Anterior cingulate cortex (tissue), 58 donors: ENCODE data around the gene WNT11.

Experiments
- DNase-seq, 58 donors: peaks; one replicate each; lab custom pipeline; 2025; lab: John Stamatoyannopoulos, UW

WNT11 gene

DNA sequence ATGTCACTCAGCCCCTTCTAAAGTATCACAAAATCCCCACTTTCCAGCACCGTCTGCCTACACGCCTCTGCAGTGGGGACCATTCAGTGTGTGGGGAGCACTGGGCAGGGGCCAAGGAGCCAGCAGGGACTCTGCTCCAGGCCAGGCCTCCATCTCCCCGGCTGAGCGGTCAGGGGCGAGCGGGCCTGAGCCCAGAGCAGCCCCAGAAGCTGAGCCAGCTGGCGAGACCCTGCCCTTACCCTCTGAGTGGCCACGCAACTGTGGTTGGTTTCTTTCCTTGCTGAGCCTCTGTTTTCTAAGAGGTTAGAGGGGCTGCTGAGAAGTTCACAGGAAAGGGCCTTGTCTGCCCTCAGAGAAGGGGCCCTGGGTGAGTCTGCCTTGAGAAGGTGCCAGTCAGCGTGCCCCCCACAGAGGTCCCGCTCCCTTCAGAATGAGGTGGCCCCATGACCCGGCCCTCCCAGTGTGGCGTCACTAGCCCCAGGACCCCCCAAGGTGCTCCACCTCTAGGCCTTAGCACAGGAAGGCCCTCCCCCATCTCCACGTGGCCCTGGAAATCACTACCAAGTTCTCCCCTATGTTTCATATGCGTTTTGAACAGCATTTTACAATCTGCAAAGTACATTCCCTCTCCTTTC, 46.9 kb downstream of the WNT11 start:
- no peak for DNase-seq

DNA sequence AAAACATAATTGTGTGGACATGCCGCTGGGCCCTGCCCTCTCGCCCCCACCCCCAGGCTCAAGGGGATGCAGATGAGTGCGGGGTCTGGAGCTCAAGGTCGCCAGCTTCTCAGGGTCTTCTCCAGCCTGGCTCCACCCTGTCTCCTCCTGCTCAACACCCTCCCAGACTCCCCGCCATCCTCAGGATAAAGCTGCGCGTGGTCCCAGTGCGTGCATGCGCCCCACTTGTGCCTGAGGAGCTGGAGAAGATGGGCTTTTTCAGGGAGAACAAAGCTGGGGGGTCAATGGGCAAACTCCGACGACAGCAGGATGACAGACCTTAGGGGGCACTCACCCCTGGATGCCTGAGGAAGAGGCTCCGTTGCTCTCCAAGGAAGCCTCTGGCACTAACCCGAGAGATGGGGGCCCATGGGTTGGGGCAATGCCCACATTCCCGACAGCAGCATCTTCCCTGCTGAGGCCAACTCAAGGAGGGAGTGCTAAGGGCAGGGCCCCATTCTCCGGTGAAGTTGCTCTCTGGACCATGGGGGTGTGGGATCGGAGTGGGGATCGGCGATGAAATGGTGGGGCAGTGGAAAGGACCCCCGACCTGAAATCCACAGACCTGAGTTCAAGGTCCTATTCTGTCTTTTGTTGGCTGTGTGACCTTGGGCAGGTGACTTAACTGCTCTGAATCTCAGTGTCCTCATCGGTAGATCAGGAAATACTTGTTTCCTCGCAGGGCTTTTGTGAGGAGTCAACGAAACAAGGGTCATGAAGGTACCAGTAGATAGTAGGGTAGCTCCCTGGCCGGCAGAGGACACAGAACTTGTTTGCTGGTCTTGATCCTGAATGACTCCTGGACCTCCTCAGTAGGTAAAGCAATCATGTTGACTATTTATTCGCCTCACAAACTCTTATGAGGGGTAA, 47.7 kb downstream of the WNT11 start:
- no peak for DNase-seq

- DNase-seq = no peak
Observed at GRCh38 chr11:76157891-76158290, 48.4 kb downstream of the WNT11 start.

DNA sequence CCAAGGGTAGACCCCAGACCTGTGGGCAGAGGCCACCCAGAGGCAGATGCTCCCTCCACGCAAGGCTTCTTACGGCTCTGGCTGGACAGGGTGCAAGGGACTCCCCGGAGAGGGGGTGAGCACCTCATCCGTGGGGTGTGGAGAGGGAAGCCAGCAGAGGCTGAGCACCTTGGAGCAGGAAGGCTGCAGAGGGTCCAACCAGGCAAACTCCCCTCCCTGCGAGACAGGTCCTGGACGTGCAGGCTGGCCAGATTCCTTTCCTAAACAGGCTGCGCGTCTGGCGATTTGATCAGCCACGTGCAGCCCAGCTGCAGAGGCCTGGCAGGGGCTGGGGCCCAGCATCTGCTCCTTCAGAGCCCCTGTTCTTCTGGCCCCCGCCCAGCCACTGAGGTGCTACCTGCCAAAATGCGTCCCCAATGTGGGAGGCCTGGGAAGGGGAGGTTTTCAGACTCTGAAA, 49.3 kb downstream of the WNT11 start:
- no peak for DNase-seq

GRCh38 chr11:76155500-76156227, 50.6 kb downstream of the WNT11 start:
- no peak for DNase-seq

GRCh38 chr11:76153571-76153923, 52.8 kb downstream of the WNT11 start:
- DNase-seq = no peak

GRCh38 chr11:76152741-76153570, 53.3 kb downstream of the WNT11 start:
- no peak for DNase-seq

- peak in 56 of 58 donors; percentile 5 to 85 (median 60) for DNase-seq
Observed at GRCh38 chr11:76152086-76152681, 54.1 kb downstream of the WNT11 start.

- no peak for DNase-seq
Observed at GRCh38 chr11:76151556-76152085, 54.7 kb downstream of the WNT11 start.

GRCh38 chr11:76150141-76150540, 56.2 kb downstream of the WNT11 start:
- DNase-seq = no peak

GRCh38 chr11:76149713-76150112, 56.6 kb downstream of the WNT11 start:
- DNase-seq = no peak

DNA sequence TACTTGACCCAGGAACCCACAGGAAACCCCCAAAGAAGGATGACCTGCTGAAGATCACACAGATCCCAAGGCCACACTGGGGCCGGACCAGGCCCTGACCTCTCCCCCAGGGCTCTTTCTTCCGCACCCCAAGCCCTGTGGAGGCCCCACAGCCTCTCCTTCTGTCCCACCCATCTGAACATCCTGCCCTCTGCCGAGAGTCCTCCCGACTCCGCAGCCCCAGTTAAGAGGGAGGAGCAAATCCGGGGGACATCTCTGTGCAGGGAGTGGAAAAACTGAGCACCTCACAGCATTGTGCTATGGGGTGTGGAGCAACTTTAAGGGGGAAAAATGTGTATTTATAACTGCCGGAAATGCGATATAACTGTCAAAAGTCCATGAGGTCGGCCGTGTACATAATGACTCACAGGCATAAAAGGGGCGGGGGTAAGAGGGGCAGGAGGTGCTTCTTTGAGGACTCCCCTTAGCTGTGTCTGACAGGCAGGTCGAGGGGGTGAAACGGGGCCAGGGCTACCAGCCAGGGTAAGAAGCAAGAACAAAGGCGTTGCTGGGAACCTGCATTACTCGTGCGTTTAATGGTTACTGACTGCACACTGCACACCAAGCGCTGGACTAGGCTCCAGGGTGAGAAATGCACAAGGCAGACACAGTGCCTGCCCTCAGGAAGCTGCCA, 57.2 kb downstream of the WNT11 start:
- DNase-seq = no peak

DNA sequence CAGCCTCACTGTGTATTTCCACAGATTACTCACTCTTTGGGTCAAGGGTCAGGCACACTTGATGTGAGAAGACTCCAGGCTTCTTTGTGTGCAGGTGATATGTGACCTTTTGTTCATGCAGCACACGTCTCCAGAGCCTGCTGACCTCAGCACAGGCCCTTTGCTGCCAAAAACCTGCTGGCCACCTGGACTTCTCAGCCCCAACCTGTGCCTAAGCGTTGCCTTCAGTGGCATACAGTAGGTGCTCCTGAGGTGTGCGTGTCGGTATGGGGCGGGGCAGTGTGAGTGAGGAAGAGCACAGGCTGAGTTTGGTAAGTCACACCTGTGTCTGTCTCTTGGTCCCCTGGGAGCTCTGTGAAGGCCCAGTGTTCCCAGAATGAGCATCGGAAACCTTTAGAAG, 58.1 kb downstream of the WNT11 start:
- DNase-seq = no peak

DNA sequence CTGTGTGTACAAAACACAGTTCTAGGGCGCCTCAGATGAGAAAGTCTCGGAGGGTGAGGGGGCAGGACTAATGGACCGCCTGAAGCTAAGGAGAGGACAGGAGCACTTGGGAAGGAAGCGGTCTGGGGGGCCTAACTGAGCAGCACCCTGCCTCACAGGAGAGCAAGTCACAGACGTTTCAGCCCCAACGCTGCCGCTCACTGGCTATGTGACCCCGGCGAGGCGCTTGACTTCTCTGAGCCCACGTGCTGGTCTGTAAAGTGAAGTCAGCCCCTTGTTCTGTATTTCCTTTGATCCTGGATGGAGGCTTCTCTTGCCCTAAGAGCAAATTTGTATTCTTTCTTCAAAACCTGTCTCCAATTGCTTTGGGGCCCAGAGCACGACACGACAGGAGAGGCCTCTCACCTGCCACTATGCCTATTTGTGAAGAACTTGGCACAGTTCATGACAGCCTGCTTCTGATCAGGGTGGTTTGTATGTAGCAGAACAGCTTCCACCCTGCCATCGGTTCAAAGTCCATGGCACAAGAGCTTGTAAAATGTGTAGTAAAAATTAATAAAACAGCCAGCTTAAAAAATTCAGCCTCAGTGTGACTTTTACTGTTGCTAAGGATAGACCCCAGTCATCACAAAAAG, 59.1 kb downstream of the WNT11 start:
- no peak for DNase-seq

DNA sequence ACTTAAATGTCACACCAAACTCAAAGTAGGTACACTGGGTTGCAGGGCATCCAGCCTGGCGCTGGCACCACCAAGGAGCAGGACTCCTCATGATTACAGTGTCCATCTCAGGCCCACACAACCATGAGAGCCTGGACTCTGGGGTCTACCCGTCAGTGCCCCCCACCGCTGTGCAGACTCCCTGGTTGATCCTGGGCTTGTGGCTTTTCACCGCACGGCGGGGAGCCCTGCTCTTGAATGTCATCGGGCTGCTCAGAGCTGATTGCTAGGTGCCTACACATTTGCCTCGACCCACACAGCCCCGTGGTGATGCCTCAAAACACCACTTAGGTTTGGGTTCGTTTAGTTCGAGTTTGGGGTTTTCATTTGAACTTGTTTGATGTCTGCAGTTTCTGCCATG, 63.0 kb downstream of the WNT11 start:
- DNase-seq = no peak

DNA sequence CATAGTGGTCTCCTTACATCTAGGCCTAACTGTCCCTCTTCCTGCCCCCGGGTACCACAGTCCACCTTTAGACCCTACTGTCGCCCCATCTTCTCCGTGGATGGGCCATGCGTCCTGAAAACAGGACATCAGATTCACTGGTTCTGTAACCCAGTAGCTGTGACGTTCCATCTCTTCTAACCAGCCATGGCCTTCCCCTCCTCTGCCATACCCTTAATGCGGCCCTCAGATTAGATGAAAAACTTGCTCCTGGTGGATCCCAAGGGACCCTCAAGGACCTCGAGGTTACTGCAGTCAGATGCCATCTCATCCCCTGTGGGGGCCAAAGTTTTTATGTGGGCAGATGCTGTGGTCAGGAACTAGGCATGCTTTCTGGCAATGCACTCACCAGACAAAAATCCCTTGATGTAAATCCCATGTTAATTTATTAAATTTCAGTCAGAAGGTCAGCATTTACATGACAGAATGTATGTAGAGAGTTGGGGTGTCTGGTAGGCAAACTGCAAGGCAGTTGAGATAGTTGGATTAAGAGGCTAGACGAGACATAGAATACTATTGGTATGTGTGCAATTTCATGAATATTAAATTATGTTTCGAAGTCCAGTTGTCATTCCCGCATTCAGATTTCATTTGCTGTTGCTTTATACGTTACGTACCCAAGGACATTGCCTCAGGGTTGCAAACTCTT, 64.3 kb downstream of the WNT11 start:
- no peak for DNase-seq

- peak in 25 of 58 donors; percentile 4 to 47 (median 18) for DNase-seq
Observed at GRCh38 chr11:76140912-76141574, 65.3 kb downstream of the WNT11 start.
